A549 (cell line): ENCODE data around the gene GPR137C. TPM values are rescaled to one million over a fixed set of nuclear protein-coding genes. Genes with fewer than 3 reads are reported as not detected.
A peak's percentile ranks its signal among the peaks of the same experiment; 100 is the strongest.

Experiments used
- ATAC-seq, 2 experiments: fragments of 200-7000 bp in 1 of 2; fragments of >200 bp in 1 of 2; cut with Nextera tagmentation in 1 of 2; cut with Tn5 transposase in 1 of 2; 3 replicates each; pipeline versions ENCODE4 v1.8.0 to v1.9.1; 2018 to 2020; ENCODE audit warnings: mild to moderate bottlenecking in 1 of 2, moderate library complexity in 1 of 2
- CTCF ChIA-PET: fragments of 300-600 bp; sonication (Branson Sonifier 250); formaldehyde crosslinking; extraction: SDS; loops from one replicate; lab custom pipeline; 2021; ENCODE audit warnings: antibody characterized with exemption, inconsistent platforms; lab: Yijun Ruan, JAX
- POLR2A ChIA-PET: fragments of 350-600 bp; formaldehyde crosslinking; extraction: SDS; loops from one replicate; lab custom pipeline; 2021; ENCODE audit warnings: antibody characterized with exemption, inconsistent platforms; lab: Yijun Ruan, JAX
- DNase-seq, 2 experiments: peaks; one replicate each; pipeline versions ENCODE4 v3.0.0 to v3.0.0-alpha.2; 2011 to 2016; ENCODE audit warnings: low read depth in 1 of 2, low spot score in 1 of 2
- FAIRE-seq: peaks from 2 replicates; lab custom pipeline; 2011; peaks lifted over from hg19 to GRCh38; lab: Jason Lieb, UNC
- H3K27ac ChIP-seq, 2 experiments: fragments of >200 bp; sonication (Bioruptor Twin); formaldehyde crosslinking; 3 replicates each; pipeline ENCODE4 v1.5.1; 2016 to 2017
- H3K4me1 ChIP-seq: fragments of >200 bp; sonication (Bioruptor Twin); formaldehyde crosslinking; 3 replicates; pipeline ENCODE4 v1.6.1; 2016
- H3K4me2 ChIP-seq: fragments of >200 bp; sonication (Bioruptor Twin); formaldehyde crosslinking; 3 replicates; pipeline ENCODE4 v1.6.1; 2016
- H3K4me3 ChIP-seq: fragments of >200 bp; sonication (Bioruptor Twin); formaldehyde crosslinking; 3 replicates; pipeline ENCODE4 v1.5.1; 2016
- H3K9me3 ChIP-seq: fragments of >200 bp; sonication (Bioruptor Twin); formaldehyde crosslinking; 3 replicates; pipeline ENCODE4 v1.6.1; 2016
- CBX2 ChIP-seq: fragments of 200-600 bp; sonication (generic); IDR thresholded peaks from 2 replicates; pipeline ENCODE4 v1.6.1; 2016; ENCODE audit warnings: low read depth, mild to moderate bottlenecking, borderline replicate concordance
- CEBPB ChIP-seq, 2 experiments: fragments of >200 bp in 1 of 2; sonication (Bioruptor Twin) in 1 of 2; formaldehyde crosslinking in 1 of 2; IDR thresholded peaks; 2 replicates each; pipeline ENCODE4 v1.6.1; 2012 to 2016
- EHF ChIP-seq: fragments of 250-450 bp; sonication (Bioruptor Pico); IDR thresholded peaks from 2 replicates; pipeline ENCODE4 v1.5.0; 2020; ENCODE audit warnings: mild to moderate bottlenecking
- EHMT2 ChIP-seq: fragments of 200-600 bp; sonication (generic); IDR thresholded peaks from 2 replicates; pipeline ENCODE4 v1.6.1; 2016; ENCODE audit warnings: antibody characterized with exemption, low read depth, mild to moderate bottlenecking, moderate library complexity
- ELK1 ChIP-seq: fragments of 150-350 bp; IDR thresholded peaks from 2 replicates; pipeline ENCODE4 v1.6.1; 2014; ENCODE audit warnings: low read depth, mild to moderate bottlenecking, low read length
- FOSB ChIP-seq: fragments of 250-450 bp; sonication (Bioruptor Pico); IDR thresholded peaks from 2 replicates; pipeline ENCODE4 v1.5.0; 2020; ENCODE audit warnings: mild to moderate bottlenecking, moderate library complexity
- GATA3 ChIP-seq: IDR thresholded peaks from 2 replicates; pipeline ENCODE4 v1.6.1; 2012; ENCODE audit warnings: borderline replicate concordance
- HDAC2 ChIP-seq: fragments of 200-600 bp; sonication (generic); IDR thresholded peaks from 2 replicates; pipeline ENCODE4 v1.6.1; 2016
- HEYL ChIP-seq: fragments of 250-450 bp; sonication (Bioruptor Pico); IDR thresholded peaks from 2 replicates; pipeline ENCODE4 v1.8.0; 2021; ENCODE audit warnings: mild to moderate bottlenecking, moderate library complexity
- HOXB13 ChIP-seq: fragments of 250-450 bp; sonication (Bioruptor Pico); IDR thresholded peaks from 2 replicates; pipeline ENCODE4 v1.5.0; 2020; ENCODE audit warnings: low read depth, mild to moderate bottlenecking, moderate library complexity
- JUNB ChIP-seq: fragments of >200 bp; sonication (Bioruptor Twin); formaldehyde crosslinking; IDR thresholded peaks from 2 replicates; pipeline ENCODE4 v1.6.1; 2016
- KDM5A ChIP-seq: fragments of 200-600 bp; sonication (generic); IDR thresholded peaks from 2 replicates; pipeline ENCODE4 v1.6.1; 2016; ENCODE audit warnings: antibody characterized with exemption, mild to moderate bottlenecking
- MAFK ChIP-seq: fragments of 450-650 bp; IDR thresholded peaks from 2 replicates; pipeline ENCODE4 v1.6.1; 2014; ENCODE audit not compliant: partially characterized antibody
- MAZ ChIP-seq: fragments of 150-350 bp; IDR thresholded peaks from 2 replicates; pipeline ENCODE4 v1.6.1; 2014; ENCODE audit warnings: antibody characterized with exemption, low read depth, low read length, borderline replicate concordance
- MYC ChIP-seq: IDR thresholded peaks from 2 replicates; pipeline ENCODE4 v1.6.1; 2012; ENCODE audit warnings: mild to moderate bottlenecking, inconsistent platforms, low read length, improper control_type of control experiment, borderline replicate concordance
- NFE2L2 ChIP-seq: fragments of 150-350 bp; conservative IDR thresholded peaks from 2 replicates; pipeline ENCODE4 v1.6.1; 2014; ENCODE audit warnings: low read length
- NPAS2 ChIP-seq: fragments of 250-450 bp; sonication (Bioruptor Pico); IDR thresholded peaks from 2 replicates; pipeline ENCODE4 v1.8.0; 2022; ENCODE audit warnings: mild to moderate bottlenecking, moderate library complexity, borderline replicate concordance
- NR3C1 ChIP-seq: fragments of >200 bp; sonication (Bioruptor Twin); formaldehyde crosslinking; IDR thresholded peaks from 3 replicates; pipeline ENCODE4 v1.6.1; 2017
- PHF8 ChIP-seq: fragments of 200-600 bp; sonication (generic); IDR thresholded peaks from 2 replicates; pipeline ENCODE4 v1.6.1; 2016; ENCODE audit warnings: low read depth, mild to moderate bottlenecking, antibody characterized with exemption, moderate library complexity, borderline replicate concordance
- POLR2A ChIP-seq: IDR thresholded peaks from 2 replicates; pipeline ENCODE4 v1.6.1; 2012; ENCODE audit warnings: mild to moderate bottlenecking, low read length
- POLR2AphosphoS2 ChIP-seq: conservative IDR thresholded peaks from 2 replicates; pipeline ENCODE4 v1.6.1; 2012; ENCODE audit warnings: low read length, improper control_type of control experiment, inconsistent platforms
- REST ChIP-seq: fragments of 200-600 bp; sonication (generic); IDR thresholded peaks from 2 replicates; pipeline ENCODE4 v1.6.1; 2016; ENCODE audit warnings: antibody characterized with exemption, mild to moderate bottlenecking, moderate library complexity
- SMC3 ChIP-seq: fragments of >200 bp; sonication (Bioruptor Twin); formaldehyde crosslinking; IDR thresholded peaks from 3 replicates; pipeline ENCODE4 v1.6.1; 2018; ENCODE audit warnings: inconsistent platforms
- SREBF2 ChIP-seq: fragments of 450-650 bp; IDR thresholded peaks from 2 replicates; pipeline ENCODE4 v1.6.1; 2014; ENCODE audit warnings: mild to moderate bottlenecking, moderate library complexity
- TFCP2L1 ChIP-seq: fragments of 250-450 bp; sonication (Bioruptor Pico); IDR thresholded peaks from 2 replicates; pipeline ENCODE4 v1.5.0; 2021; ENCODE audit warnings: mild to moderate bottlenecking
- TP53 ChIP-seq: fragments of 250-450 bp; sonication (Bioruptor Pico); IDR thresholded peaks from 2 replicates; pipeline ENCODE4 v1.5.0; 2021; ENCODE audit warnings: mild to moderate bottlenecking, moderate library complexity
- WGBS: methylation state at CpG from one replicate; pipeline ENCODE4 v1.1.6; 2017; ENCODE audit errors: missing lambda C conversion rate; 5-methylcytosine and 5-hydroxymethylcytosine counted together
- polyA plus RNA-seq, 4 experiments: library from polyadenylated mRNA; depleted of rRNA in 3 of 4; stranded (reverse); fragments of >200 nt; fragmentation: RNase III in 1 of 4; extraction: RNeasy Plus Mini Kit Qiagen cat#74134 plus additional on column Dnase treatment in 1 of 4; gene quantifications; 2 replicates in 3 of 4; 3 replicates in 1 of 4; pipeline ENCODE4 v1.2.3, GENCODE V29; 2011 to 2017
- TF ChIP-seq, protein P1 (sequence below): fragments of 250-450 bp; sonication (Bioruptor Pico); IDR thresholded peaks from 2 replicates; pipeline ENCODE4 v1.5.0; 2020; ENCODE audit warnings: low read depth, mild to moderate bottlenecking, moderate library complexity

The GPR137C gene
- polyA plus RNA-seq, 2 of the 4 experiments (the other 2 are of a cell fraction), result 0.21 to 0.27 TPM

DNA sequence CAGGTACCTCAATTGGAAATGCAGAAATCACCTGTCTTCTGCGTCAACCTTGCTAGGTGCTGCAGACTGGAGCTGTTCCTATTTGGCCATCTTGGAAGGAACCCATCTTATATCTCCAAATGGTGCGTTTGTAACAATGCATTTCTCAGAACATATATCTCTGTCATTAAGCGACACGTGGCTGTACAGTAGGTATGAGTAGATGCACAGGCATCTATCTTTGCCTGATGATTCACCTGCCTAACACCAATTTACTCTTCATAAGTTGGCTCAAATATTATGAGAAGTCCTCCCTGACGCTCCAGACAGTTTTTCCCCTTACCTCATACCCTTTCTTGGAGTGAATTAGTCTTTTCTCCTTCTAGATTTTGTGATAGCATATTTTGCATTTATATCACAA lies 44.2 kb downstream of the GPR137C start:
- TF ChIP-seq EHF (CRISPR knock-in tag) (no peak), ELK1 (no peak), SREBF2 (no peak), PHF8 (no peak), SMC3 (no peak), NR3C1 (no peak)
- CTCF ChIA-PET, result interaction anchor here (1.0 kb wide), 1 partner anchor 11 kb away, joined by 3 read pairs; no protein-coding TSS in a partner anchor
- 40% methylated on average over 5 of the region's 5 CpGs for WGBS
- FAIRE-seq (no peak), DNase-seq (no peak), ATAC-seq (no peak)
- Histone ChIP-seq H3K27ac (no peak overlapping the region), H3K4me1 (no peaks in the 10 kb centered on the region), H3K9me3 (0 out of 3 replicates have a peak, but pooled peaks cover 5% of the 10 kb centered on the region), H3K4me3 (no peak overlapping the region), H3K4me2 (no peak overlapping the region)
- POLR2A ChIA-PET, result no interaction called here

GRCh38 chr14:52598568-52598967 lies 45.9 kb downstream of the GPR137C start:
- DNase-seq (no peak), FAIRE-seq (peak; percentile 43), ATAC-seq (no peak)
- Histone ChIP-seq H3K4me3 (no peak overlapping the region), H3K9me3 (0 out of 3 replicates have a peak, but pooled peaks cover 5% of the 10 kb centered on the region), H3K27ac (no peak overlapping the region)
- ChIA-PET POLR2A (no interaction called here), CTCF (no interaction called here)
- WGBS, result 53% methylated on average over 1 of the region's 1 CpG
- TF ChIP-seq NFE2L2, result no peak
- peak; percentile 95 for TF ChIP-seq MAFK
- no peak for TF ChIP-seq HOXB13 (CRISPR knock-in tag)
- no peak for TF ChIP-seq TFCP2L1 (CRISPR knock-in tag)
- no peak for TF ChIP-seq PHF8
- no peak for TF ChIP-seq FOSB (CRISPR knock-in tag)
- no peak for TF ChIP-seq TP53 (CRISPR knock-in tag)
- TF ChIP-seq, all 56 proteins: peak for 1
- H3K4me1 ChIP-seq, result no peaks in the 10 kb centered on the region
- no peak overlapping the region for H3K4me2 ChIP-seq

GRCh38 chr14:52599974-52600373 lies 47.3 kb downstream of the GPR137C start:
- ChIA-PET POLR2A (no interaction called here), CTCF (no interaction called here)
- Histone ChIP-seq H3K4me1 (no peaks in the 10 kb centered on the region), H3K9me3 (peaks cover 18% of the 10 kb centered on the region; the same call in 2 of the 3 replicates), H3K4me3 (no peak overlapping the region), H3K27ac (no peak overlapping the region), H3K4me2 (no peak overlapping the region)
- FAIRE-seq (no peak), ATAC-seq (no peak), DNase-seq (no peak)
- TF ChIP-seq, protein P1, sequence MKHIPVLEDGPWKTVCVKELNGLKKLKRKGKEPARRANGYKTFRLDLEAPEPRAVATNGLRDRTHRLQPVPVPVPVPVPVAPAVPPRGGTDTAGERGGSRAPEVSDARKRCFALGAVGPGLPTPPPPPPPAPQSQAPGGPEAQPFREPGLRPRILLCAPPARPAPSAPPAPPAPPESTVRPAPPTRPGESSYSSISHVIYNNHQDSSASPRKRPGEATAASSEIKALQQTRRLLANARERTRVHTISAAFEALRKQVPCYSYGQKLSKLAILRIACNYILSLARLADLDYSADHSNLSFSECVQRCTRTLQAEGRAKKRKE (CRISPR knock-in tag), result no peak
- TF ChIP-seq CEBPB (IDR thresholded peaks at IDR 0.05) (peak; percentile 48 to 58; a peak in 3 of 4 replicates), CBX2 (no peak), POLR2A (no peak), MYC (no peak)
- WGBS, result 44% methylated on average over 3 of the region's 3 CpGs

DNA sequence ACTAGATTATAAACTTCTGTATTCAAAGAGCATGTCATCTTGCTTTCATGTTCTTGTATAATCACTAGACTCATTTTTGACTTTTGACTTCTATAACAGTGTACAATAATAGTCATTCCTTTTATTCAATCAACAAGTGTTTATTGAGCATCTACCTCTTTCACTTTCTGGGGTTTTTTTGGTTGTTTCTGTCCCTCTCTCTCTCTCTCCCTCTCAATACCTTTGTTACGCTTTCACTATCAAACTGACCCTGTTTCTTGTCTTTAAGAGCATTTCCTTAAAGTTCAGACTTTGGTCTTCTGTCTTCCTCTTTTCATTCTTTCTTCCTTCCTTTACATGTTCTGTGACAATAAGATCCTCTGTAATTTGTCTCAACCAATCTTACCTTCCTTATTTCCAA lies 49.5 kb downstream of the GPR137C start:
- peaks cover 14% of the 10 kb centered on the region; the same call in 2 of the 3 replicates for H3K9me3 ChIP-seq
- no peak for DNase-seq
- ChIA-PET CTCF (interaction anchor here (0.6 kb wide), 1 partner anchor 457 kb away, joined by 3 read pairs; no protein-coding TSS in a partner anchor), POLR2A (no interaction called here)
- no peaks in the 10 kb centered on the region for H3K4me1 ChIP-seq
- H3K27ac ChIP-seq, result no peak overlapping the region
- 86% methylated on average over 1 of the region's 1 CpG for WGBS
- no peak overlapping the region for H3K4me3 ChIP-seq
- TF ChIP-seq JUNB, result no peak
- no peak for TF ChIP-seq KDM5A
- TF ChIP-seq GATA3, result no peak
- TF ChIP-seq EHMT2, result no peak
- no peak for TF ChIP-seq ELK1
- TF ChIP-seq MAZ, result no peak
- TF ChIP-seq POLR2AphosphoS2, result no peak
- no peak for TF ChIP-seq HDAC2
- TF ChIP-seq CEBPB (IDR thresholded peaks at IDR 0.05), result no peak
- no peak for TF ChIP-seq HEYL (CRISPR knock-in tag)
- TF ChIP-seq REST, result no peak
- no peak for TF ChIP-seq MYC
- no peak for TF ChIP-seq NPAS2 (CRISPR knock-in tag)
- FAIRE-seq, result no peak
- no peak for ATAC-seq
- H3K4me2 ChIP-seq, result no peak overlapping the region
